Testis (tissue), 2 donors: Measurements from ENCODE around the gene ALDH1A3.

ENCODE experiments used
- CTCF ChIP-seq, 3 experiments: fragments of 450-650 bp in 2 of 3; fragments of 200-600 bp in 1 of 3; sonication (generic) in 1 of 3; IDR thresholded peaks; one replicate each; pipeline ENCODE4 v1.5.1; 2016 to 2019; ENCODE audit warnings: antibody characterized with exemption in 3 of 3, mild to moderate bottlenecking in 2 of 3, moderate library complexity in 1 of 3
- POLR2A ChIP-seq: fragments of 450-650 bp; IDR thresholded peaks from one replicate; pipeline ENCODE4 v1.6.1; 2017; ENCODE audit warnings: antibody characterized with exemption, mild to moderate bottlenecking, moderate library complexity

- TF ChIP-seq CTCF (IDR thresholded peaks at IDR 0.05) (no peak), POLR2A (no peak)
These were observed 72.3 kb downstream of the ALDH1A3 start for GRCh38 chr15:100951965-100952364.
